ENCODE results near the gene DCDC2.

- TF ChIP-seq CTCF (IDR thresholded peaks at IDR 0.05; ENCODE audit: borderline replicate concordance, extremely low read depth, low read length, poor library complexity, severe bottlenecking): no peak
- no peak for TF ChIP-seq EZH2 (IDR thresholded peaks at IDR 0.05; ENCODE audit: borderline replicate concordance, low read depth, low read length, severe bottlenecking)
Measured at GRCh38 chr6:24126586-24127192, 231.2 kb downstream of the DCDC2 start.
